ENCODE measurements around the gene FGF23. TPM values are rescaled to one million over a fixed set of nuclear protein-coding genes. Genes with fewer than 3 reads are reported as not detected.

Gene FGF23
- total and polyA plus RNA-seq, 8 donors: not detected

DNA sequence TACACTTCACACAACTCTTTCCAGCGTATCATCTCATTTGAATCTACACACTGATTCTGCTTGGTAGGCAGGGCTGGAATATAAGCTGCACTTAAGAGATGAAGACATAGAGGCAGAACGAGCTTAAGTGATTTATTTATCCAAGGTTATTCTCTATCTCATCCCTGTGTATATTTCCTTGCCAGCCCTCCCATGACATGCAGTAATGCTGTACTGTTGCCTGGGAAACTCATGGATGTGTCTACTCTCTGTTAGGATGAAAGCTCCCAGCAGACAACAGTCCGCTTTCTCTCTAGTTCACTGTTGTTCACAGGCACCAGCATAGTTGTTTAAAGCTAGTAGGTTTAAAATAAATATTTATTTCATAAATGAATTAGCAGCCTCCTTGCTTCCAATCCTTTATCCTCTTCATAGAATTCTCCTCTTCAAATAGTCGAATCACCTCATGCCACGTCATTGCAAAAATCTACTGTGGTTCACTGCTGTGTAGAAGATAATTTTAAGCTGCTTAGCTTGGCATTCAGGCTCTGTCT is 40.7 kb upstream of the FGF23 start:
- ATAC-seq: no peak
- WGBS, 2 donors: 68 to 69% methylated on average over 5 of the region's 5 CpGs
- H3K4me3 ChIP-seq: no peak overlapping the region
- no peak for DNase-seq
- H3K9me3 ChIP-seq: no peaks in the 10 kb centered on the region
- intact Hi-C loops (cut with DNase I): no loop called here
- FAIRE-seq: no peak
- H3K27me3 ChIP-seq: no peaks in the 10 kb centered on the region
- TF ChIP-seq, protein P1, sequence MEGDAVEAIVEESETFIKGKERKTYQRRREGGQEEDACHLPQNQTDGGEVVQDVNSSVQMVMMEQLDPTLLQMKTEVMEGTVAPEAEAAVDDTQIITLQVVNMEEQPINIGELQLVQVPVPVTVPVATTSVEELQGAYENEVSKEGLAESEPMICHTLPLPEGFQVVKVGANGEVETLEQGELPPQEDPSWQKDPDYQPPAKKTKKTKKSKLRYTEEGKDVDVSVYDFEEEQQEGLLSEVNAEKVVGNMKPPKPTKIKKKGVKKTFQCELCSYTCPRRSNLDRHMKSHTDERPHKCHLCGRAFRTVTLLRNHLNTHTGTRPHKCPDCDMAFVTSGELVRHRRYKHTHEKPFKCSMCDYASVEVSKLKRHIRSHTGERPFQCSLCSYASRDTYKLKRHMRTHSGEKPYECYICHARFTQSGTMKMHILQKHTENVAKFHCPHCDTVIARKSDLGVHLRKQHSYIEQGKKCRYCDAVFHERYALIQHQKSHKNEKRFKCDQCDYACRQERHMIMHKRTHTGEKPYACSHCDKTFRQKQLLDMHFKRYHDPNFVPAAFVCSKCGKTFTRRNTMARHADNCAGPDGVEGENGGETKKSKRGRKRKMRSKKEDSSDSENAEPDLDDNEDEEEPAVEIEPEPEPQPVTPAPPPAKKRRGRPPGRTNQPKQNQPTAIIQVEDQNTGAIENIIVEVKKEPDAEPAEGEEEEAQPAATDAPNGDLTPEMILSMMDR (IDR thresholded peaks at IDR 0.05): no peak
- H3K27ac ChIP-seq: no peak overlapping the region
- no peaks in the 10 kb centered on the region for H3K4me1 ChIP-seq
- no peaks in the 10 kb centered on the region for H3K36me3 ChIP-seq

DNA sequence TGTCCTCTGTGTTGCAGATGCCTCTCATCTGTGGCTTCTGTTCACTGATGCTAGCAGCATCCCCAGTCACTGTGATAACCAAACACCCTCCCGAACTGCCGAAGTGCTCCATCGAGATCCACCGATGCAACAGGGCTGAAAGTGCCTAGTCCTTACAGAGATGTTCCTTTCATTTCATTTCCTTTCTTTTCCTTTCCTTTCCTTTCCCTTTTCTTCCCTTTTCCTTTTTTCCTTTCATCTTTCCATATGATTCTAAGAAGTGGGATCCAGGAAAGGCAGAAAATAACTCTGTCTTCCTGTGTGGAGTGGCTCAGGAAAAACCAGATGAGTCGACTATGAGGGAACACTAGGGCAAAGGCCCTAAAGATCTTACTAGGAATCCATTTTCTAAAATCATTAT is 39.4 kb upstream of the FGF23 start:
- no peak overlapping the region for H3K27ac ChIP-seq
- intact Hi-C loops (cut with DNase I): no loop called here
- no peaks in the 10 kb centered on the region for H3K27me3 ChIP-seq
- H3K9me3 ChIP-seq: no peaks in the 10 kb centered on the region
- ATAC-seq (no peak), DNase-seq (no peak), FAIRE-seq (no peak)
- TF ChIP-seq, protein P1 (IDR thresholded peaks at IDR 0.05): no peak
- WGBS, 2 donors: 57 to 68% methylated on average over 5 of the region's 5 CpGs
- no peak overlapping the region for H3K4me3 ChIP-seq
- H3K36me3 ChIP-seq: no peaks in the 10 kb centered on the region
- H3K4me1 ChIP-seq: no peaks in the 10 kb centered on the region

DNA sequence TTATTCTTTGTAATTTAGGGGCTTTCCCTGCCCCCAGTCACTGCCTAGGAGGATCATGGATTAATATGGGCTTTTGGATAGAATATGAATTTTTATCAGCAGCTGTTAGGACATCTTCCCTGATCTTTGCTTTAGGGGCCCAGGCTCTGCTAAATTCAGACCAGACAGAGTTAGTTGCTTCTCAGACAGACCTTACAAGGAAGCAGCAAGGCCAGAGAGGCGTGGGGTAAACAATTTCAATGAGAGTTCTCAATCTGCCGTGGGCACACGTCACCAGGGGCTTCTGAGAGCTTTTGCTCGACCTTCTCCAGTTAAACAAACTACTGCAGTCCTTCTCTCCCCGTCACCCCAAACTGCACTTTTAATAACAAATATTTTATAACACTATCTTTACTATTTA is 38.4 kb upstream of the FGF23 start:
- Histone ChIP-seq H3K27me3 (no peaks in the 10 kb centered on the region), H3K27ac (no peak overlapping the region), H3K9me3 (no peaks in the 10 kb centered on the region), H3K36me3 (no peaks in the 10 kb centered on the region), H3K4me1 (no peaks in the 10 kb centered on the region), H3K4me3 (no peak overlapping the region)
- DNase-seq (no peak), ATAC-seq (no peak), FAIRE-seq (no peak)
- intact Hi-C loops (cut with DNase I): no loop called here
- 19 to 22% methylated on average over 5 of the region's 5 CpGs for WGBS, 2 donors
- TF ChIP-seq, protein P1 (IDR thresholded peaks at IDR 0.05): no peak

DNA sequence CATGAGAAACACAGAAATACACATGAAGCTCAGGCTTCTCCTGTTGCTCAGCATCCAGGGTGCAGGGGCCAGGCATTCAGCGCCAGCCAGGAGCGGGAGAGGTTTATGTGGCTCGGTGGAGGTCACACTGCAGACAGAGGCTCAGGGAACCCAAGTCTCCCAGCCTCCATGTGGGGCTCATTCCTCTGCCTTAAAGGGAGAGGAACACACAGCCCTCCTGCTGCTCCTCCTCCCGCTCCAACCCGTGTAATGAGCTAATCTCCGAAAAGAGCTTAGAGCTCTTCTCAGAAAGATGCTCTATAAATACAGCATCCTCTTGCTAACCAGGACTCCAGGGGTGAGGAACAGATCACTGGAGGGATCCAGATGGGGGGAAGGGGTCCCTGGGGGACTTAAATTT is 37.9 kb upstream of the FGF23 start:
- no peaks in the 10 kb centered on the region for H3K27me3 ChIP-seq
- TF ChIP-seq, protein P1 (IDR thresholded peaks at IDR 0.05): no peak
- no peak for FAIRE-seq
- 38 to 48% methylated on average over 6 of the region's 6 CpGs for WGBS, 2 donors
- no peaks in the 10 kb centered on the region for H3K9me3 ChIP-seq
- H3K4me1 ChIP-seq: no peaks in the 10 kb centered on the region
- ATAC-seq: no peak
- intact Hi-C loops (cut with DNase I): no loop called here
- DNase-seq: no peak
- no peaks in the 10 kb centered on the region for H3K36me3 ChIP-seq
- no peak overlapping the region for H3K4me3 ChIP-seq
- no peak overlapping the region for H3K27ac ChIP-seq

DNA sequence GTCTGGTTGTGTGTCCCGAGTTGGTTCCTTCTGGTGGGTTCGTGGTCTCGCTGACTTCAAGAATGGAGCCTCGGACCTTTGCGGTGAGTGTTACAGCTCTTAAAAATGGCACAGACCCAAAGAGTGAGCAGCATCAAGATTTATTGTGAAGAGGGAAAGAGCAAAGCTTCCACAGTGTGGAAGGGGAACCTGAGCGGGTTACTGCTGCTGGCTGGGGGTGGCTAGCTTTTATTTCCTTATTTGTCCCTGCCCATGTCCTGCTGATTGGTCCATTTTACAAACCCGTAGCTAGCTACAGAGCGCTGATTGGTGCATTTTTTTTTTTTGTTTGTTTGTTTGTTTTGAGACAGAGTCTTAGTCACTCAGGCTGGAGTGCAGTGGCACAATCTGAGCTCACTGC is 36.8 kb upstream of the FGF23 start:
- no peak for FAIRE-seq
- TF ChIP-seq, protein P1 (IDR thresholded peaks at IDR 0.05): no peak
- Histone ChIP-seq H3K27ac (no peak overlapping the region), H3K27me3 (no peaks in the 10 kb centered on the region), H3K4me3 (no peak overlapping the region), H3K36me3 (no peaks in the 10 kb centered on the region), H3K9me3 (no peaks in the 10 kb centered on the region), H3K4me1 (no peaks in the 10 kb centered on the region)
- DNase-seq: no peak
- ATAC-seq: no peak
- WGBS, 2 donors: 66 to 79% methylated on average over 8 of the region's 8 CpGs
- intact Hi-C loops (cut with DNase I): no loop called here
